LNCAP (cell line): Measurements from ENCODE around the gene ARHGAP10.

Experiments
- TF ChIP-seq, protein P1 (sequence below): fragments of 450-650 bp; IDR thresholded peaks from 2 replicates; pipeline ENCODE4 v1.5.1; 2017; ENCODE audit warnings: mild to moderate bottlenecking

ARHGAP10 gene

DNA sequence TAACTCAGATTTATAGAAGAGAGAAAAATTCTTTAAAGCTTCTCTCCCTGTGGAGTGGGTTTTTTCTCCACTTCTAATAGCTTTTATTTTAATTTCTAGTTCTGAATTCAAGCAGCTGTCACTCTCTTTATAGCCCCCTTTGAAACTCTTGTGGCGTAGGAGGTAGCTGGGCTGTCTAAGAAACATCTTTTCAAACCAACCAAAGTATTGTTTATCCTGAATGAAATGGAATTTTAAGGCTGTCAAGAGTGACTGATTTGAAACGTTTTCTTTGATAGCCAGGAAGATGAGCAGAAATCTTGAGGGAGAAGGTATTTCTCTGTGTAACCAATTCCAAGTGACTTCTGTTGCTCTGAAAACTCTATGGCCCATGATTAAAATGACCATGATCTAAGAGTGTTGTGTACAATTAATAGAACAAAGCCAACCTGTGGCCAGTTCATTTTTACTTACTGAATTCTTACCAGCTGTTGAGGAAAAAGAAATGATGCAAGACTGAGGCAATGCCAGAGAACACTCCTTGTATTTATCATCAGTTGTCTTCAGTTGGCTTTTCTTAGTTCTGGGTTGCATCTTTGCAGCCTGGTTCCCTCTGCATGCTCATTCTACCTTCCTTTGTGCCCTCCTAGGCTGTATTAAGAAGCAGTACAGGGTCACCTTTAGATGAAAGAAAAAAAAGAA is 298.4 kb downstream of the ARHGAP10 start:
- TF ChIP-seq, protein P1, sequence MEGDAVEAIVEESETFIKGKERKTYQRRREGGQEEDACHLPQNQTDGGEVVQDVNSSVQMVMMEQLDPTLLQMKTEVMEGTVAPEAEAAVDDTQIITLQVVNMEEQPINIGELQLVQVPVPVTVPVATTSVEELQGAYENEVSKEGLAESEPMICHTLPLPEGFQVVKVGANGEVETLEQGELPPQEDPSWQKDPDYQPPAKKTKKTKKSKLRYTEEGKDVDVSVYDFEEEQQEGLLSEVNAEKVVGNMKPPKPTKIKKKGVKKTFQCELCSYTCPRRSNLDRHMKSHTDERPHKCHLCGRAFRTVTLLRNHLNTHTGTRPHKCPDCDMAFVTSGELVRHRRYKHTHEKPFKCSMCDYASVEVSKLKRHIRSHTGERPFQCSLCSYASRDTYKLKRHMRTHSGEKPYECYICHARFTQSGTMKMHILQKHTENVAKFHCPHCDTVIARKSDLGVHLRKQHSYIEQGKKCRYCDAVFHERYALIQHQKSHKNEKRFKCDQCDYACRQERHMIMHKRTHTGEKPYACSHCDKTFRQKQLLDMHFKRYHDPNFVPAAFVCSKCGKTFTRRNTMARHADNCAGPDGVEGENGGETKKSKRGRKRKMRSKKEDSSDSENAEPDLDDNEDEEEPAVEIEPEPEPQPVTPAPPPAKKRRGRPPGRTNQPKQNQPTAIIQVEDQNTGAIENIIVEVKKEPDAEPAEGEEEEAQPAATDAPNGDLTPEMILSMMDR, result no peak

GRCh38 chr4:148034813-148035212 is 302.9 kb downstream of the ARHGAP10 start:
- TF ChIP-seq, protein P1, result no peak

- TF ChIP-seq, protein P1, result no peak
Measured at GRCh38 chr4:148041606-148042329, 309.9 kb downstream of the ARHGAP10 start.

GRCh38 chr4:148044089-148044911 is 312.4 kb downstream of the ARHGAP10 start:
- TF ChIP-seq, protein P1, result no peak

DNA sequence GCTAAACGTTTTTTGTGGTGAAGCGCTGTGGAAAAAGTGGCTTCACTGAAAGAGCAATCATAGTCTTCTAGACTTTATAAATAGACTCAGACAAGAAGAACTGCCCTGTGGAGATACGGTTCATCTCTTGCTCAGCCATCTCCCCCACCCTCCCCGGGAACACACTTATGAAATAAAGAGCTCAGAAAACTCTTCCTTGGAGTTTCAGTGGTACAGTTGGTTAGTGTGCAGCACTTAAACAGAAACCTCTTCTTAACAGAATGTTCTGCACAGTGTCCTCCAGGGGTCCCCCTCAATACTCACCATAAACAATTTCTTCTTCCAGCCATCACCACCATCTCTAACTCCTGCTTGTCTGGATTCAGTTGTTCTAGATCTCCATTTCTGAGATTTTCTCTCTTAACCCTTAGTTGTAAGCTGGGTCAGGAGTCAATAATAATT is 313.0 kb downstream of the ARHGAP10 start:
- TF ChIP-seq, protein P1, result no peak

DNA sequence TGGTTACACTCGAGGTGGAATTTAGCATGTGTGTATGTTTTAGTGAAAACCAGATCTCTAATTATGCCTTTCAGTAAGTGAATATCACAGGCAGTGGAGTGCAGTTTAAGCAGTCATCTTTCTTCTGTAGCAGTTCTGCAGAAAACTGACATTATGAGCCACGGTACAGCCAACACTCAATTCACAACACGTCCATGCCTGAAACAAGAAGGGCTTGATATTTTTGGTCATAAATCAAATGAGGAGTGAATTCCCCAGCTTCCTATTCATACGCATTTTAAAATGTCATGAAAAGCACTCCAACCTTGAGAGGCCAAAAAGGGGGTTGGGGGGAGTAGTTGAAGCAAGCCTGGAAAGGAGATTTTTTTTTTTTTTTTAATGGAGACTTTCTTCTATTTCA is 316.7 kb downstream of the ARHGAP10 start:
- TF ChIP-seq, protein P1, result no peak

- TF ChIP-seq, protein P1, result no peak
Measured at GRCh38 chr4:148051403-148051802, 319.5 kb downstream of the ARHGAP10 start.
